ENCODE results near the gene NAA15.

DNA sequence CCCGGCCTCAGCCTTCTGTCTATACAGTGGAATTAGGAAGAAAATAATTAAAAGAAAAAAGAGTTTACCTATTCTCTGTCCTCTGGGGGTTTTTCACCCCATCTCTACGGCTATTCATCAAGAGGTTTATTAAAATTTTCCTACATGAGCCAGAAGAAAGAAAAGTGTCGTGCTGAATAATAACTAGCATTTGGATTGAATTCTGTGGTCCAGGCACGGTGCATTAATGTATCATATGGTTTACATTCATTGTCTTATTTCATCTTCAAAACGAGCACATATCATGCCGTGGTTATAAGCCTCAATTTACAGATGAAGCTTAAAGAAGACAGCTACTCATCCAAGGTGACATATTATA, 5.4 kb upstream of the NAA15 start:
- TF ChIP-seq, protein P1, sequence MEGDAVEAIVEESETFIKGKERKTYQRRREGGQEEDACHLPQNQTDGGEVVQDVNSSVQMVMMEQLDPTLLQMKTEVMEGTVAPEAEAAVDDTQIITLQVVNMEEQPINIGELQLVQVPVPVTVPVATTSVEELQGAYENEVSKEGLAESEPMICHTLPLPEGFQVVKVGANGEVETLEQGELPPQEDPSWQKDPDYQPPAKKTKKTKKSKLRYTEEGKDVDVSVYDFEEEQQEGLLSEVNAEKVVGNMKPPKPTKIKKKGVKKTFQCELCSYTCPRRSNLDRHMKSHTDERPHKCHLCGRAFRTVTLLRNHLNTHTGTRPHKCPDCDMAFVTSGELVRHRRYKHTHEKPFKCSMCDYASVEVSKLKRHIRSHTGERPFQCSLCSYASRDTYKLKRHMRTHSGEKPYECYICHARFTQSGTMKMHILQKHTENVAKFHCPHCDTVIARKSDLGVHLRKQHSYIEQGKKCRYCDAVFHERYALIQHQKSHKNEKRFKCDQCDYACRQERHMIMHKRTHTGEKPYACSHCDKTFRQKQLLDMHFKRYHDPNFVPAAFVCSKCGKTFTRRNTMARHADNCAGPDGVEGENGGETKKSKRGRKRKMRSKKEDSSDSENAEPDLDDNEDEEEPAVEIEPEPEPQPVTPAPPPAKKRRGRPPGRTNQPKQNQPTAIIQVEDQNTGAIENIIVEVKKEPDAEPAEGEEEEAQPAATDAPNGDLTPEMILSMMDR (IDR thresholded peaks at IDR 0.05): peak; percentile 46
- TF ChIP-seq POLR2AphosphoS5 (IDR thresholded peaks at IDR 0.05; ENCODE audit: low read depth, low read length): no peak
- no peak for TF ChIP-seq TCF7L2 (IDR thresholded peaks at IDR 0.05; ENCODE audit: low read depth, low read length)
- TF ChIP-seq SIN3A (IDR thresholded peaks at IDR 0.05; ENCODE audit: borderline replicate concordance, insufficient read depth, low read depth, low read length): no peak
- TF ChIP-seq, protein P2, sequence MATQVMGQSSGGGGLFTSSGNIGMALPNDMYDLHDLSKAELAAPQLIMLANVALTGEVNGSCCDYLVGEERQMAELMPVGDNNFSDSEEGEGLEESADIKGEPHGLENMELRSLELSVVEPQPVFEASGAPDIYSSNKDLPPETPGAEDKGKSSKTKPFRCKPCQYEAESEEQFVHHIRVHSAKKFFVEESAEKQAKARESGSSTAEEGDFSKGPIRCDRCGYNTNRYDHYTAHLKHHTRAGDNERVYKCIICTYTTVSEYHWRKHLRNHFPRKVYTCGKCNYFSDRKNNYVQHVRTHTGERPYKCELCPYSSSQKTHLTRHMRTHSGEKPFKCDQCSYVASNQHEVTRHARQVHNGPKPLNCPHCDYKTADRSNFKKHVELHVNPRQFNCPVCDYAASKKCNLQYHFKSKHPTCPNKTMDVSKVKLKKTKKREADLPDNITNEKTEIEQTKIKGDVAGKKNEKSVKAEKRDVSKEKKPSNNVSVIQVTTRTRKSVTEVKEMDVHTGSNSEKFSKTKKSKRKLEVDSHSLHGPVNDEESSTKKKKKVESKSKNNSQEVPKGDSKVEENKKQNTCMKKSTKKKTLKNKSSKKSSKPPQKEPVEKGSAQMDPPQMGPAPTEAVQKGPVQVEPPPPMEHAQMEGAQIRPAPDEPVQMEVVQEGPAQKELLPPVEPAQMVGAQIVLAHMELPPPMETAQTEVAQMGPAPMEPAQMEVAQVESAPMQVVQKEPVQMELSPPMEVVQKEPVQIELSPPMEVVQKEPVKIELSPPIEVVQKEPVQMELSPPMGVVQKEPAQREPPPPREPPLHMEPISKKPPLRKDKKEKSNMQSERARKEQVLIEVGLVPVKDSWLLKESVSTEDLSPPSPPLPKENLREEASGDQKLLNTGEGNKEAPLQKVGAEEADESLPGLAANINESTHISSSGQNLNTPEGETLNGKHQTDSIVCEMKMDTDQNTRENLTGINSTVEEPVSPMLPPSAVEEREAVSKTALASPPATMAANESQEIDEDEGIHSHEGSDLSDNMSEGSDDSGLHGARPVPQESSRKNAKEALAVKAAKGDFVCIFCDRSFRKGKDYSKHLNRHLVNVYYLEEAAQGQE (IDR thresholded peaks at IDR 0.05; ENCODE audit: insufficient read depth in 1 of 2, low read depth in 2 of 2, low read length in 1 of 2): no peak

Measured in Panc1 (cell line).